K562 (cell line): Measurements from ENCODE around the gene TBRG4. TPM values are rescaled to one million over a fixed set of nuclear protein-coding genes. Genes with fewer than 3 reads are reported as not detected.
A peak's percentile ranks its signal among the peaks of the same experiment; 100 is the strongest.

Experiments used
- ATAC-seq: fragments of 200-7000 bp; cut with Tn5 transposase; 3 replicates; pipeline ENCODE4 v1.9.1; 2020; ENCODE audit warnings: moderate library complexity
- BruUV-seq: library from RNA; stranded (reverse); fragments of 400-500 nt; replicated peaks from 2 replicates; lab custom pipeline; 2021; lab: Mats Ljungman, UMichigan
- CTCF ChIA-PET: fragments of 300-600 bp; formaldehyde crosslinking; extraction: SDS; loops from one replicate; lab custom pipeline; 2021; ENCODE audit warnings: low intra/inter-chr PET ratio; lab: Yijun Ruan, JAX
- POLR2A ChIA-PET: fragments of 300-600, 350-650 bp; sonication (Branson Sonifier 250); formaldehyde crosslinking; extraction: SDS; loops from one replicate; lab custom pipeline; 2021; ENCODE audit warnings: antibody characterized with exemption, inconsistent platforms; lab: Yijun Ruan, JAX
- DNase-seq, 4 experiments: peaks; one replicate each; pipeline versions ENCODE4 v3.0.0 to v3.0.0-alpha.2; 2011 to 2018; ENCODE audit warnings: low spot score in 3 of 4, mixed read lengths in 3 of 4; ENCODE audit errors: extremely low read depth in 1 of 4
- FAIRE-seq: peaks from 2 replicates; lab custom pipeline; 2011; peaks lifted over from hg19 to GRCh38; lab: Jason Lieb, UNC
- H2AFZ ChIP-seq: 2 replicates; pipeline ENCODE4 v1.6.0; 2011; ENCODE audit warnings: low read depth, low read length, control low read depth, inconsistent platforms
- H3K27ac ChIP-seq: fragments of 200-600 bp; 3 replicates; pipeline ENCODE4 v1.8.0; 2011; ENCODE audit warnings: low read depth, mild to moderate bottlenecking, control low read depth, inconsistent platforms, low read length, moderate library complexity, mixed read lengths; ENCODE audit errors: extremely low read depth
- H3K27me3 ChIP-seq, 2 experiments: fragments of 300-600 bp in 1 of 2; 2 replicates in 1 of 2; 3 replicates in 1 of 2; pipeline versions ENCODE4 v1.6.0 to v1.8.0; 2011; ENCODE audit warnings: inconsistent platforms in 2 of 2, low read length in 2 of 2, mild to moderate bottlenecking in 1 of 2, mixed read lengths in 1 of 2, moderate library complexity in 1 of 2; ENCODE audit not compliant: control insufficient read depth in 2 of 2, insufficient read depth in 2 of 2
- H3K36me3 ChIP-seq: fragments of 300-600 bp; 3 replicates; pipeline ENCODE4 v1.8.0; 2011; ENCODE audit warnings: mild to moderate bottlenecking, low read length, inconsistent platforms; ENCODE audit not compliant: control insufficient read depth, insufficient read depth
- H3K4me1 ChIP-seq, 2 experiments: fragments of 200-600 bp in 1 of 2; replicated peaks in 1 of 2; 2 replicates in 1 of 2; 3 replicates in 1 of 2; pipeline versions ENCODE4 v1.5.1 to v1.8.0; 2011; ENCODE audit warnings: inconsistent platforms in 2 of 2, low read length in 2 of 2, mild to moderate bottlenecking in 1 of 2, mixed read lengths in 1 of 2, moderate library complexity in 1 of 2; ENCODE audit not compliant: control insufficient read depth in 2 of 2, insufficient read depth in 2 of 2
- H3K4me2 ChIP-seq: 2 replicates; pipeline ENCODE4 v1.6.1; 2011; ENCODE audit warnings: low read length, control low read depth, inconsistent platforms, mixed read lengths; ENCODE audit not compliant: insufficient read depth
- H3K4me3 ChIP-seq: fragments of 200-600 bp; sonication (generic), shearing (Covaris generic); 2 replicates; pipeline ENCODE4 v1.5.1; 2016; ENCODE audit warnings: control low read depth, inconsistent platforms
- H3K79me2 ChIP-seq: fragments of 200-600 bp; 3 replicates; pipeline ENCODE4 v1.8.0; 2011; ENCODE audit warnings: low read length, inconsistent platforms; ENCODE audit not compliant: control insufficient read depth, insufficient read depth
- H3K9ac ChIP-seq, 2 experiments: 2 replicates each; pipeline versions ENCODE4 v1.6.0 to v1.6.1; 2011; ENCODE audit warnings: low read depth in 2 of 2, low read length in 2 of 2, control low read depth in 1 of 2, inconsistent platforms in 1 of 2, mild to moderate bottlenecking in 1 of 2, mixed read lengths in 1 of 2; ENCODE audit not compliant: insufficient read depth in 1 of 2
- H3K9me1 ChIP-seq: one replicate; pipeline ENCODE4 v1.6.0; 2011; ENCODE audit warnings: inconsistent platforms, mild to moderate bottlenecking, low read length, moderate library complexity; ENCODE audit not compliant: control insufficient read depth, insufficient read depth
- H3K9me3 ChIP-seq: replicated peaks from 2 replicates; pipeline ENCODE4 v1.5.1; 2011; ENCODE audit warnings: low read depth, low read length, inconsistent platforms; ENCODE audit not compliant: control insufficient read depth, insufficient read depth
- H4K20me1 ChIP-seq: replicated peaks from 2 replicates; pipeline ENCODE4 v1.6.1; 2011; ENCODE audit warnings: low read length, inconsistent platforms, mixed read lengths; ENCODE audit not compliant: control insufficient read depth, insufficient read depth
- E2F5 ChIP-seq: sonication (generic); formaldehyde crosslinking; IDR thresholded peaks from 2 replicates; pipeline ENCODE4 v1.8.0; 2022; ENCODE audit warnings: mild to moderate bottlenecking, missing genetic modification reagents
- KDM1A ChIP-seq, 2 experiments: fragments of 450-650 bp; IDR thresholded peaks; 2 replicates each; pipeline ENCODE4 v1.6.1; 2016; ENCODE audit warnings: mild to moderate bottlenecking in 2 of 2
- NR1H2 ChIP-seq: sonication (generic); formaldehyde crosslinking; IDR thresholded peaks from 2 replicates; pipeline ENCODE4 v1.4.0; 2020; ENCODE audit warnings: mild to moderate bottlenecking, missing genetic modification reagents
- RBBP5 ChIP-seq: fragments of 200-600 bp; sonication (generic); IDR thresholded peaks from 2 replicates; pipeline ENCODE4 v1.6.1; 2012; ENCODE audit warnings: borderline replicate concordance, mild to moderate bottlenecking, low read length, control low read depth, inconsistent platforms; ENCODE audit not compliant: insufficient read depth, poor library complexity, severe bottlenecking
- TAF1 ChIP-seq: IDR thresholded peaks from 2 replicates; pipeline ENCODE4 v1.6.1; 2011; ENCODE audit warnings: mild to moderate bottlenecking, low read length, moderate library complexity; ENCODE audit not compliant: insufficient read depth, control insufficient read depth, severe bottlenecking; ENCODE audit errors: extremely low read depth
- THRAP3 ChIP-seq: fragments of 450-650 bp; IDR thresholded peaks from 2 replicates; pipeline ENCODE4 v1.6.1; 2016; ENCODE audit warnings: mild to moderate bottlenecking, inconsistent platforms, borderline replicate concordance
- TSC22D4 ChIP-seq: fragments of 450-650 bp; IDR thresholded peaks from 2 replicates; pipeline ENCODE4 v1.6.1; 2016; ENCODE audit warnings: missing genetic modification characterization, missing biosample characterization, control low read depth
- ZBTB26 ChIP-seq: fragments of 450-650 bp; formaldehyde crosslinking; IDR thresholded peaks from 2 replicates; pipeline ENCODE4 v1.4.0; 2022; ENCODE audit warnings: missing genetic modification characterization
- ZNF3 ChIP-seq: fragments of 250-450 bp; sonication (Bioruptor Pico); IDR thresholded peaks from 2 replicates; pipeline ENCODE4 v1.5.0; 2021; ENCODE audit warnings: mild to moderate bottlenecking, moderate library complexity
- ZNF354B ChIP-seq: fragments of 250-450 bp; sonication (Bioruptor Pico); IDR thresholded peaks from 2 replicates; pipeline ENCODE4 v1.4.0; 2020
- ZNF764 ChIP-seq: fragments of 250-450 bp; sonication (Bioruptor Pico); IDR thresholded peaks from 2 replicates; pipeline ENCODE4 v1.4.0; 2020; ENCODE audit warnings: low read depth, mild to moderate bottlenecking, moderate library complexity
- ZNF77 ChIP-seq: fragments of 250-450 bp; sonication (Bioruptor Pico); IDR thresholded peaks from 2 replicates; pipeline ENCODE4 v1.5.0; 2020
- WGBS: fragments of 100-300 bp; shearing (Covaris generic); methylation state at CpG from one replicate; pipeline ENCODE4 v1.1.6; 2016; ENCODE audit warnings: low coverage, mixed read lengths; ENCODE audit not compliant: insufficient coverage; ENCODE audit errors: missing lambda C conversion rate; 5-methylcytosine and 5-hydroxymethylcytosine counted together
- in situ Hi-C: fragments of 300-500 bp; cut with MboI; formaldehyde crosslinking; loops from 4 replicates; pipeline ENCODE4 v1.15.0; 2018; ENCODE audit warnings: inconsistent platforms, mixed read lengths
- intact Hi-C: fragments of 100-400 bp; cut with micrococcal nuclease; formaldehyde crosslinking; loops from 2 replicates; pipeline ENCODE4 v1.14.2; 2022
- polyA plus RNA-seq, 8 experiments: library from polyadenylated mRNA; depleted of rRNA in 4 of 8; stranded (reverse) in 5 of 8; unstranded in 3 of 8; fragments of >200 nt; fragmentation: Nextera tagmentation in 2 of 8; fragmentation: Illumina TruSeq in 1 of 8; extraction: Ambion mirVana in 2 of 8; extraction: Trizol in 1 of 8; gene quantifications; 2 replicates each; pipeline versions ENCODE4 v1.2.1 to v1.2.3, GENCODE V29; 2011 to 2014; ENCODE audit warnings: inconsistent platforms in 1 of 8, missing spikeins in 1 of 8
- total RNA-seq, 7 experiments: library from RNA; depleted of rRNA in 6 of 7; stranded (reverse); fragments of >200 nt in 6 of 7; fragmentation: Illumina TruSeq in 2 of 7; extraction: Trizol in 2 of 7; gene quantifications; 2 replicates each; pipeline versions ENCODE4 v1.2.1 to v1.2.3, GENCODE V29; 2011 to 2021; ENCODE audit warnings: low replicate concordance in 1 of 7
- TF ChIP-seq, protein P1 (sequence below), 2 experiments: fragments of 450-650 bp; IDR thresholded peaks; 2 replicates each; pipeline ENCODE4 v1.6.1; 2018; ENCODE audit warnings: mild to moderate bottlenecking in 2 of 2, low read depth in 1 of 2; ENCODE audit not compliant: partially characterized antibody in 2 of 2

Gene TBRG4
- total and polyA plus RNA-seq, 9 of the 15 experiments (the other 6 are each of a cell fraction or from before 2014, with no cell fraction given) = 11.2 to 322 (median 216) TPM

GRCh38 chr7:45050198-45050597 lies 61.3 kb downstream of the TBRG4 start:
- CTCF ChIA-PET = no interaction called here
- Histone ChIP-seq H3K9me1 (no peaks in the 10 kb centered on the region), H4K20me1 (no peaks in the 10 kb centered on the region), H3K27ac (no peak overlapping the region), H3K4me3 (no peak overlapping the region), H3K36me3 (peaks cover 40% of the 10 kb centered on the region), H3K9ac (no peak overlapping the region), H3K79me2 (no peaks in the 10 kb centered on the region), H3K4me1 (no peaks in the 10 kb centered on the region), H3K27me3 (no peaks in the 10 kb centered on the region), H3K4me2 (no peak overlapping the region), H2AFZ (no peak overlapping the region), H3K9me3 (no peaks in the 10 kb centered on the region)
- POLR2A ChIA-PET = no interaction called here
- FAIRE-seq (peak; percentile 23), DNase-seq (no peak), ATAC-seq (no peak)
- no TSS peak for BruUV-seq
- 40% methylated on average over 2 of the region's 2 CpGs for WGBS
- intact Hi-C loops (no loop called here), in situ Hi-C loops (no loop called here)
- TF ChIP-seq ZNF77 (CRISPR knock-in tag) (no peak), ZNF764 (CRISPR knock-in tag) (no peak), KDM1A (IDR thresholded peaks at IDR 0.05) (no peak), NR1H2 (no peak), TAF1 (no peak), ZNF3 (CRISPR knock-in tag) (no peak), ZNF354B (CRISPR knock-in tag) (no peak), TSC22D4 (no peak), RBBP5 (no peak), E2F5 (CRISPR knock-in tag) (no peak), THRAP3 (no peak), ZBTB26 (CRISPR knock-in tag) (no peak)
- TF ChIP-seq, protein P1, sequence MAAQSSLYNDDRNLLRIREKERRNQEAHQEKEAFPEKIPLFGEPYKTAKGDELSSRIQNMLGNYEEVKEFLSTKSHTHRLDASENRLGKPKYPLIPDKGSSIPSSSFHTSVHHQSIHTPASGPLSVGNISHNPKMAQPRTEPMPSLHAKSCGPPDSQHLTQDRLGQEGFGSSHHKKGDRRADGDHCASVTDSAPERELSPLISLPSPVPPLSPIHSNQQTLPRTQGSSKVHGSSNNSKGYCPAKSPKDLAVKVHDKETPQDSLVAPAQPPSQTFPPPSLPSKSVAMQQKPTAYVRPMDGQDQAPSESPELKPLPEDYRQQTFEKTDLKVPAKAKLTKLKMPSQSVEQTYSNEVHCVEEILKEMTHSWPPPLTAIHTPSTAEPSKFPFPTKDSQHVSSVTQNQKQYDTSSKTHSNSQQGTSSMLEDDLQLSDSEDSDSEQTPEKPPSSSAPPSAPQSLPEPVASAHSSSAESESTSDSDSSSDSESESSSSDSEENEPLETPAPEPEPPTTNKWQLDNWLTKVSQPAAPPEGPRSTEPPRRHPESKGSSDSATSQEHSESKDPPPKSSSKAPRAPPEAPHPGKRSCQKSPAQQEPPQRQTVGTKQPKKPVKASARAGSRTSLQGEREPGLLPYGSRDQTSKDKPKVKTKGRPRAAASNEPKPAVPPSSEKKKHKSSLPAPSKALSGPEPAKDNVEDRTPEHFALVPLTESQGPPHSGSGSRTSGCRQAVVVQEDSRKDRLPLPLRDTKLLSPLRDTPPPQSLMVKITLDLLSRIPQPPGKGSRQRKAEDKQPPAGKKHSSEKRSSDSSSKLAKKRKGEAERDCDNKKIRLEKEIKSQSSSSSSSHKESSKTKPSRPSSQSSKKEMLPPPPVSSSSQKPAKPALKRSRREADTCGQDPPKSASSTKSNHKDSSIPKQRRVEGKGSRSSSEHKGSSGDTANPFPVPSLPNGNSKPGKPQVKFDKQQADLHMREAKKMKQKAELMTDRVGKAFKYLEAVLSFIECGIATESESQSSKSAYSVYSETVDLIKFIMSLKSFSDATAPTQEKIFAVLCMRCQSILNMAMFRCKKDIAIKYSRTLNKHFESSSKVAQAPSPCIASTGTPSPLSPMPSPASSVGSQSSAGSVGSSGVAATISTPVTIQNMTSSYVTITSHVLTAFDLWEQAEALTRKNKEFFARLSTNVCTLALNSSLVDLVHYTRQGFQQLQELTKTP (IDR thresholded peaks at IDR 0.05; ENCODE audit: low read depth in 1 of 2, partially characterized antibody in 2 of 2) = no peak
